Stimulated activated CD4-positive, alpha-beta T cell treated with anti-CD3 and anti-CD28 coated beads, Interleukin-15, amount 100 ng/mL, for 48 hours (primary cell): ENCODE measurements around the gene C2CD5.
"Not testable (repeated sequence)": the region's sequence is repeated elsewhere in the genome, so short reads cannot be mapped to it uniquely, and the experiment has no call there.

Experiments
- DNase-seq, 2 donors: peaks; one replicate each; pipeline ENCODE4 v3.0.0-alpha.2; 2020; ENCODE audit warnings: low read depth in 2 of 2

C2CD5 gene

DNA sequence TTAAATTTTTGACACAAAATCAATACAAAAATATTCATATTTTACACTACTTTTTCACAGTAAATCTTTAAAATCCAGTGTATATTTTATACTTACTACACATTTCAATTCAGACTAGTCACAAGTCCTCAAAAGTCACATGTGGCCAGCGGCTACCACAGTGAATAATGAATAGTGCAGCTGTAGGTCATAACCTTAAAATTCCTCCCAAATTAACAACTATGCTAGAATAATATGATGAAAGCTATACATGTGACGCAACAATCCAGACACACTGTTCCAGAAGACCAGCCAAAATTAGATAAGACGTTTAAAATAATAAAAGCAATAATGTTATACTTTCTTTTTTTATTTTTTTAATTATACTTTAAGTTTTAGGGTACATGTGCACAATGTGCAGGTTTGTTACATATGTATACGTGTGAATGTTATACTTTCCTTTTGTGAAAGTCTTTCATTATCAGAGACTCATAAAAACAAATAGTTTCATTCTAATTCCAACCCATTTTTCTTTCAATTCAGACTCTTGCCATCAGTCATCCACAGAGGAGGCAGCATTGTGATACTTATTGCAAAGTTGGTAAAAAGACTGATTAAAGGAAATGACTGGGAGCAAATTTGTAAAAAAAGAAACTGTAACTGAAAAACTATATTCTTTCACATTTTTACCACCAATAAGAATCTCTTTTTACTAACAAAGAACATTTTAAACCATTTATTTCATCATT lies 67.0 kb downstream of the C2CD5 start:
- DNase-seq: no peak

GRCh38 chr12:22476133-22476532 lies 68.2 kb downstream of the C2CD5 start:
- no peak for DNase-seq

DNA sequence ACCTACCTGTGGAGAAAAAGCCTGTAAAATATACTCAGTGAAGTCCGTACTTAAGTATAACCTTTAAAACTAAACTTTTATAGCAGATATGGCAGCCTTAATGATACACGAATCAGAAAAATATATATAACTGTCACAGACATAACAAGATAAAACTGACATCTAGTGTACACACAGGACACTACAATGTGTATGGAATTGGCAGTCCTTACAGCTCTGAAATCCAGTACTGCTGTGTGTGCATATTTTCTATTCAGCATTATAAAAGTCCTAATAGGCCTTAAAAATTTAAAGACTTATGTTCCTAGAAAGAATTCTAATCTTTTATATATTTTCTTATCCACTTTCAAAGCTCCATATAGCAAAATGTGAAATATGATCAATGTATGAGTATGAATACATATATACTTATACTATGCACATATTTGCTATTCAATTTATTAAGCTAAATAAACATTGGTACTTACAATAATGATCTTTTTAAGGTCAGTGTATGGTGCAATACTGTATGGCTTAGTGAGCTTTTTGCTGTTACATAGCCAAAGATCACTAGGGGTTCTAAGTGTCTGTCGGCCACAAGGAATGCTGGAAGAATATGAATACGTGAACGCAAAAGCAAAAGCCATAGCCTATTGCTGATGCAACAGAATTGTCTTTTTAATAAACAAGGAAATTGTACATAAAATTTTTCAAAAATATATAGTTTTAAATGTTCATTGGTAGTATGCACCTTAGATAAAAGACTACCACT lies 69.2 kb downstream of the C2CD5 start:
- DNase-seq: no peak

- no peak for DNase-seq
Measured at GRCh38 chr12:22473212-22473611, 71.1 kb downstream of the C2CD5 start.

DNA sequence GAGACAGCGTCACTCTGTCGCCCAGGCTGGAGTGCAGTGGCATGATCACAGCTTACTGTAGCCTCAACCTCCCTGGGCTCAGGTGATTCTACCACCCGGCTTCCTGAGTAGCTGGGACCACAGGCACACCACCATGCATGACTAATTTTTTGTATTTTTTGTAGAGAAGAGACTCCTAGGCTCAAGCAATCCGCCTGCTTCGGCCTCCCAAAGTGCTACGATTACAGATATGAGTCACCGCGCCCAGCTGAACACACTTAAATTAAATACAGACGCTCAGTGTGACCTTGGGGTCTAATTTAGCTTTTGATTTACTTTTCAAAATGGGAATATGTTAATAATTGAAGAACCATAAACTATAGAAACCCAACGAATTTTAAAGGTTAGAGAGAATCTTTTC lies 77.2 kb downstream of the C2CD5 start:
- no peak for DNase-seq

DNA sequence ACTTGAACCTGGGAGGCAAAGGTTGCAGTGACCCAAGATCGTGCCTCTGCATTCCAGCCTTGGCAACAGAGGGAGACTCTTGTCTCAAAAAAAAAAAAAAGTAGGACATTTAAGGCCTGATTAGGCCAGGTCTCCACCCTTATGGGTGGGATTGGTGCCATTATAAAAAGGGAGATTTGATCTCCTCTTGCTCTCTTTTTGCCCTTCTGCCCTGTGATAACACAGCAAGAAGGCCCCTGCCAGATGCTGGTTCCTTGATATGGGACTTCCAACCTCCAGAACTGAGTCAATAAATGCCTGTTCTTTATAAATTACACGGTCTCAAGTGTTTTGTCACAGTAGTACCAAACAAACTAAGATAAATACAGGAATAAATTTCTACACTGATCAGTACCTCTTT lies 81.0 kb downstream of the C2CD5 start:
- DNase-seq: no peak

DNA sequence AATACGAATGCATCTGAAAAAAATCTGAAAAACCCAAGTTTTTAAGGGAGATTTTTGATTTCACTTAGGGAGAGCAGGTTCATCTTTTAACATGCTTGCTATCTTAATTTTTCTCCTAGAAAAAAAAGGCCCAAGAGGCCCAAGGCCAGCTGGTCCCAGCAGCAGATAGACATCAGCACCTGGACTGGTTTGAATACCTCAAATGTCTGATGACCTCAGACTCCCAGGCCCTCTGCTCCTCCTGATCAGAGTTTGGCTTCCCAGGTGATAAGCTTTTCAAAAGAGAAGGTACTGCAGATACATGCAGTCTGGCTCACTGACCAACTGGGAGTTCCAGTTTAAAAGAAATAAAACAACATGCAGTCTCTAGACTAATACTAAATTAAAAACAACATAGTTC lies 82.6 kb downstream of the C2CD5 start:
- DNase-seq: no peak

GRCh38 chr12:22459838-22460490 lies 84.4 kb downstream of the C2CD5 start:
- DNase-seq: no peak

GRCh38 chr12:22458298-22458937 lies 85.9 kb downstream of the C2CD5 start:
- no peak for DNase-seq

GRCh38 chr12:22457085-22457484 lies 87.3 kb downstream of the C2CD5 start:
- DNase-seq: no peak

DNA sequence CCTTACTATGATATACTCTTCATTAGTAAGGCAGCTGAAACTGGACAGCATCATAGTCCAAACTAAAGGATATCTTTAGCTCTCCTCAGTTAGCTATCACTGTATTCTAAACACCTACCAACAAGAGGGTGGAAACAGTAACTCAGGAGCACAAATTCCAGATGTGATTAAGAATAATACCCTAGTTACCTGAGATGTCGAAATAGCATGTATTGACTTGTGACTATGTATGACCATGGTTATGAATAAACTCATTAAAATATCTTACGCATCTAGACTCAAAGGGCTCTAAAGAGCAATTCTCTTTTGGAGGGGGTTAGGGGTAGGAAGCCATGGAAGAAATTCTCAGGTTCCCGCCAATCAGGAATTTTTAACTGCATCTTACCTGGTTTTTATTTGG lies 90.8 kb downstream of the C2CD5 start:
- no peak for DNase-seq

DNA sequence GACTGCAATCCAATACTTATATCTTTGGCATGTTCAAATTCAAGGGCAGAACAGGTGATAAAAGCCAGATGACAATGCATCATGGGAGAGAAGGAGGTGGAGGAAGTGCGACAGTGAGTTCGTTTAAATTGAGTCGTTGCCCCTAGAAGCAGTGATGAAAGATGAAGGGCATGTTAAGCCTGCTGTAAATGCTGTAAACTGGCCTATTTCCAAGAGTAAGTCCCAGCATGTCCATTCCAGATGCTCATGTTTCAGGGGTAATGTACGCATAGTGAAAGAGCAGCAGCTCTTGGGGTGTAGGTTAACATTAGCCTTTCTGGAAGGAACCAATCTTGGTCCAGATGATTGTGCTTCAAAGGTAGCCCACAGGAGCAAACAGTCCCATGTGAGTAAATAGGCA lies 97.1 kb downstream of the C2CD5 start:
- DNase-seq: no peak

DNA sequence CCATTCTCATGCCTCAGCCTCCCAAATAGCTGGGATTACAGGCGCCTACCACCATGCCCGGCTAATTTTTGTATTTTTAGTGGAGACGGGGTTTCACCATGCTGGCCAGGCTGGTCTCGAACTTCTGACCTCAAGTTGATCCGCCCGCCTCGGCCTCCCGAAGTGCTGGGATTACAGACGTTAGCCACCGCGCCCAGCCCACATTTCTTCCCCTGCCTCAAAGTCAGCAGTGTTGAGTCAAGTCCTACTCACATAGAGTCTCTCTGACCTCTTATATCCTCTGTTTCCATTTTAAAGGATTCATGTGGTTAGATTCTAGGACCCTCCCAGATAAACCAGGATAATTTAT lies 100.1 kb downstream of the C2CD5 start:
- not testable (repeated sequence) for DNase-seq

- peak; percentile 25 to 30 for DNase-seq
Measured at GRCh38 chr12:22443379-22444316, 100.7 kb downstream of the C2CD5 start.

DNA sequence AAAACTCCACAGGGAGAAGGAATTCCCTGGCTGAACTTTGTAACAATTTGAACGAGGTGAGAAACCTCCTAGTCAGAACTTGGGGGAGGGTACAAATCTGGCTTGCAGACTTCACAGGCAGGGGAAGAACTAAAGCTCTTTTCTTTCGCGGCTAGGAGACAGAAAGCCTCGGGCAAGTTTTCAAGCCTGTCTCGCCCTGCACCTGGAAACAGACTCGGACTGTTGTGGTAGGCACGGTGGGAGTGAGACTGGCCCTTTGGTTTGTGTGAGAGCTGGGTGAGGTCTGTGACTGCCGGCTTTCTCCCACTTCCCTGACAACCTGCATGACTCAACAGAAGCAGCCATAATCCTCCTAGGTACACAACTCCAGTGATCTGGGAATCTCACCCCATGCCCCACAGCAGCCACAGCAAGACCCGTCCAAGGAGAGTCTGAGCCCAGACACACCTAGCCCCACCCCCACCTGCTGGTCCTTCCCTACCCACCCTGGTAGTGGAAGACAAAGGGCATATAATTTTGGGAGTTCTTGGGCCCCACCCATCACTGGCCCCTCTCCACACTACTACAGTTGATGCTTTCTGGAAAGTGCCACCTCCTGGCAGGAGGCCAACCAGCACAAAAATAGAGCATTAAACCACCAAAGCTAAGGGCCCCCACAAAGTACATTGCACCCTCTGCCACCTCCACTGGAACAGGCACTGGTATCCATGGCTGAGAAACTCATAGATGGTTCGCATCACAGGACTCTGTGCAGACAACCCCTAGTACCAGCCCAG lies 107.1 kb downstream of the C2CD5 start:
- no peak for DNase-seq

DNA sequence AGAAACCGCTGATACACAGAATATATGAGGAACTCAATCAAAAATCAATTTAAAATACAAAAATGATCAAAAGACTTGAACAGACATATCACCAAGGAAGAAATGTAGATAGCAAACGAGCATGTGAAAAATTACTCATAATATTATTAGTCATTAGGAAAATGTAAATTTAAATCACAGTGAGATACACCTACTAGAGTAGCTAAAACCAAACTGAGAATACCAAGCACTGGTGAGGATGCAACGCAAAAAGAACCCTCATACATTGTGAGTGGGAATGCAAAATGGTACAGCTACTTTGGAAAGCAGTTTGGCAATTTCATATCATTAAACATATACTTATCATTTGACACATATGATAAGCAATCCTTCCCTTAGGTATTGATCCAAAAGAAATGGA lies 108.8 kb downstream of the C2CD5 start:
- DNase-seq: no peak

DNA sequence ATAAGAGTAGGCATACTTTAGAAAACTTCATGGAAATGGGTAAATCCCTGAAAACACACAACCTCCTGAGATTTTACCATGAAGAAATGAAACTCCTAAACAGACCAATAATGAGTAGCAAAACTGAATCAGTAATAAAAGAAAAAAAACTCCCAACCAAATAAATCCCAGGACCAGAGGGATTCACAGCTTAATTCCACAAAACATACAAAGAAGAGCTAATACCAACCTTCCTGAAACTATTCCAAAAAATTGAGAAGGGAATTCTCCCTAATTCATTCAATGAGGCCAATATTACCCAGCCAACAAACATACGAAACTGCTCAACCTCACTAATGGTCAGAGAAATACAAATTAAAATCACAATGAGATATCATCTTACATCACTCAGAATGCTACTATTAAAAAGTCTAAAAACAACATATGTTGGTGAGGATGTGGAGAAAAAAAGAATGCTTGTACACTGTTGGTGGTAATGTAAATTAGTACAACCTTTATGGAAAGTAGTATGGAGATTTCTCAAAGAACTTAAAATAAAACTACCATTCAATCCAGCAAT lies 112.6 kb downstream of the C2CD5 start:
- DNase-seq: no peak

- DNase-seq: no peak
Measured at GRCh38 chr12:22416801-22417200, 127.5 kb downstream of the C2CD5 start.

- DNase-seq: no peak
Measured at GRCh38 chr12:22415342-22416309, 128.7 kb downstream of the C2CD5 start.
